Mononuclear cell (primary cell): ENCODE results near the gene LRRC27. TPM values are rescaled to one million over a fixed set of nuclear protein-coding genes. Genes with fewer than 3 reads are reported as not detected.

Experiments used
- H3K27me3 ChIP-seq: 2 replicates; pipeline ENCODE4 v1.6.0; 2011; ENCODE audit warnings: low read length, control low read depth; ENCODE audit not compliant: insufficient read depth
- H3K4me1 ChIP-seq: 2 replicates; pipeline ENCODE4 v1.5.1; 2011; ENCODE audit warnings: mild to moderate bottlenecking, low read length, control low read depth; ENCODE audit not compliant: insufficient read depth
- H3K4me3 ChIP-seq: 2 replicates; pipeline ENCODE4 v1.5.1; 2011; ENCODE audit warnings: mild to moderate bottlenecking, low read length, moderate library complexity
- H3K9me3 ChIP-seq: 2 replicates; pipeline ENCODE4 v1.5.1; 2011; ENCODE audit warnings: low read depth, mild to moderate bottlenecking, control low read depth, low read length
- total RNA-seq: library from RNA; depleted of rRNA; stranded (reverse); fragments of >200 nt; gene quantifications from one replicate; pipeline ENCODE4 v1.2.3, GENCODE V29; 2012

Gene LRRC27
- total RNA-seq, 1 donor: 1.4 TPM

- H3K27me3 ChIP-seq: no peaks in the 10 kb centered on the region
- H3K4me1 ChIP-seq: peaks cover 67% of the 10 kb centered on the region
- no peak overlapping the region for H3K4me3 ChIP-seq
- no peaks in the 10 kb centered on the region for H3K9me3 ChIP-seq
Observed at GRCh38 chr10:132414402-132415016, 82.5 kb downstream of the LRRC27 start.

GRCh38 chr10:132415255-132415654, 83.3 kb downstream of the LRRC27 start:
- H3K4me3 ChIP-seq: no peak overlapping the region

GRCh38 chr10:132415956-132416355, 84.0 kb downstream of the LRRC27 start:
- Histone ChIP-seq H3K4me3 (no peak overlapping the region), H3K4me1 (peaks cover 75% of the 10 kb centered on the region)

More at GRCh38 chr10:132415255-132415654, 83.3 kb downstream of the LRRC27 start:
- Histone ChIP-seq H3K9me3 (no peaks in the 10 kb centered on the region), H3K4me1 (peaks cover 74% of the 10 kb centered on the region), H3K27me3 (no peaks in the 10 kb centered on the region)

GRCh38 chr10:132416566-132417256, 84.7 kb downstream of the LRRC27 start:
- Histone ChIP-seq H3K27me3 (no peaks in the 10 kb centered on the region), H3K9me3 (no peaks in the 10 kb centered on the region), H3K4me1 (peaks cover 75% of the 10 kb centered on the region), H3K4me3 (no peak overlapping the region)

More at GRCh38 chr10:132415956-132416355, 84.0 kb downstream of the LRRC27 start:
- Histone ChIP-seq H3K27me3 (no peaks in the 10 kb centered on the region), H3K9me3 (no peaks in the 10 kb centered on the region)

GRCh38 chr10:132417257-132417910, 85.4 kb downstream of the LRRC27 start:
- Histone ChIP-seq H3K4me3 (no peak overlapping the region), H3K4me1 (peaks cover 75% of the 10 kb centered on the region), H3K27me3 (no peaks in the 10 kb centered on the region), H3K9me3 (no peaks in the 10 kb centered on the region)

GRCh38 chr10:132417957-132418441, 86.0 kb downstream of the LRRC27 start:
- H3K27me3 ChIP-seq: no peaks in the 10 kb centered on the region
- peaks cover 75% of the 10 kb centered on the region for H3K4me1 ChIP-seq
- no peak overlapping the region for H3K4me3 ChIP-seq
- H3K9me3 ChIP-seq: no peaks in the 10 kb centered on the region

GRCh38 chr10:132418527-132419416, 86.8 kb downstream of the LRRC27 start:
- Histone ChIP-seq H3K9me3 (no peaks in the 10 kb centered on the region), H3K27me3 (no peaks in the 10 kb centered on the region), H3K4me1 (peaks cover 78% of the 10 kb centered on the region), H3K4me3 (no peak overlapping the region)

- no peaks in the 10 kb centered on the region for H3K27me3 ChIP-seq
- peaks cover 80% of the 10 kb centered on the region for H3K4me1 ChIP-seq
- no peak overlapping the region for H3K4me3 ChIP-seq
- H3K9me3 ChIP-seq: no peaks in the 10 kb centered on the region
Observed at GRCh38 chr10:132419538-132420468, 87.8 kb downstream of the LRRC27 start.

GRCh38 chr10:132420469-132420980, 88.5 kb downstream of the LRRC27 start:
- no peaks in the 10 kb centered on the region for H3K9me3 ChIP-seq
- no peaks in the 10 kb centered on the region for H3K27me3 ChIP-seq
- H3K4me1 ChIP-seq: peaks cover 80% of the 10 kb centered on the region
- H3K4me3 ChIP-seq: no peak overlapping the region

- peaks cover 76% of the 10 kb centered on the region for H3K4me1 ChIP-seq
- H3K27me3 ChIP-seq: no peaks in the 10 kb centered on the region
- no peaks in the 10 kb centered on the region for H3K9me3 ChIP-seq
- no peak overlapping the region for H3K4me3 ChIP-seq
Observed at GRCh38 chr10:132420981-132421846, 89.2 kb downstream of the LRRC27 start.

- Histone ChIP-seq H3K27me3 (no peaks in the 10 kb centered on the region), H3K4me3 (peak overlapping the region; percentile 8), H3K4me1 (peaks cover 67% of the 10 kb centered on the region), H3K9me3 (no peaks in the 10 kb centered on the region)
Observed at GRCh38 chr10:132421847-132422751, 90.1 kb downstream of the LRRC27 start.
